IMR-90 (cell line): ENCODE data around the gene JPT1. TPM values are rescaled to one million over a fixed set of nuclear protein-coding genes. Genes with fewer than 3 reads are reported as not detected.

Source experiments
- ATAC-seq: fragments of 200-7000 bp; cut with Tn5 transposase; 2 replicates; pipeline ENCODE4 v1.9.1; 2020; ENCODE audit warnings: low read depth, mild to moderate bottlenecking, moderate library complexity
- Bru-seq: library from RNA; stranded (reverse); fragments of 400-500 nt; gene quantifications from one replicate; lab custom pipeline; 2021; lab: Mats Ljungman, UMichigan
- BruChase-seq, 2 experiments: library from RNA; stranded (reverse); fragments of 400-500 nt; gene quantifications; one replicate each; lab custom pipeline; 2021; lab: Mats Ljungman, UMichigan
- BruUV-seq: library from RNA; stranded (reverse); fragments of 400-500 nt; replicated peaks from 2 replicates; lab custom pipeline; 2021; lab: Mats Ljungman, UMichigan
- CTCF ChIA-PET: fragments of 300-600 bp; formaldehyde crosslinking; extraction: SDS; loops from one replicate; lab custom pipeline; 2021; ENCODE audit warnings: antibody characterized with exemption; lab: Yijun Ruan, JAX
- POLR2A ChIA-PET: fragments of 300-600 bp; sonication (Branson Sonifier 250); formaldehyde crosslinking; loops from one replicate; lab custom pipeline; 2022; ENCODE audit warnings: antibody characterized with exemption; ENCODE audit not compliant: unreplicated experiment; lab: Charles Lee
- DNase-seq: peaks from one replicate; pipeline ENCODE4 v3.0.0; 2013
- H2AFZ ChIP-seq: replicated peaks from 2 replicates; pipeline ENCODE3; 2013; ENCODE audit warnings: low read length, mild to moderate bottlenecking; ENCODE audit not compliant: poor library complexity
- H2AK5ac ChIP-seq: 2 replicates; pipeline ENCODE4 v1.6.1; 2013; ENCODE audit warnings: low read depth, low read length, inconsistent platforms
- H2AK9ac ChIP-seq: replicated peaks from 2 replicates; pipeline ENCODE3; 2013; ENCODE audit warnings: mild to moderate bottlenecking, low read depth, low read length, moderate library complexity; ENCODE audit not compliant: poor library complexity
- H2BK120ac ChIP-seq: 2 replicates; pipeline ENCODE4 v1.6.1; 2013; ENCODE audit warnings: low read depth, low read length, inconsistent platforms
- H2BK15ac ChIP-seq: 3 replicates; pipeline ENCODE4 v1.6.1; 2013; ENCODE audit warnings: low read depth, low read length, inconsistent platforms
- H2BK20ac ChIP-seq: 2 replicates; pipeline ENCODE4 v1.6.1; 2013; ENCODE audit warnings: low read depth, mild to moderate bottlenecking, inconsistent platforms, low read length, moderate library complexity
- H2BK5ac ChIP-seq: 2 replicates; pipeline ENCODE4 v1.6.1; 2013; ENCODE audit warnings: mild to moderate bottlenecking, low read depth, low read length, inconsistent platforms; ENCODE audit not compliant: poor library complexity, severe bottlenecking
- H3K14ac ChIP-seq: replicated peaks from 2 replicates; pipeline ENCODE4 v1.6.1; 2013; ENCODE audit warnings: low read depth, low read length, inconsistent platforms
- H3K18ac ChIP-seq: 2 replicates; pipeline ENCODE4 v1.6.1; 2013; ENCODE audit warnings: low read depth, low read length, control low read depth
- H3K23ac ChIP-seq: 2 replicates; pipeline ENCODE4 v1.6.1; 2013; ENCODE audit warnings: low read depth, low read length, inconsistent platforms
- H3K27ac ChIP-seq: 2 replicates; pipeline ENCODE4 v1.5.1; 2013; ENCODE audit warnings: mild to moderate bottlenecking, control low read depth, low read length; ENCODE audit not compliant: insufficient read depth
- H3K27me3 ChIP-seq: 2 replicates; pipeline ENCODE4 v1.6.1; 2013; ENCODE audit warnings: low read length; ENCODE audit not compliant: control insufficient read depth, insufficient read depth
- H3K36me3 ChIP-seq: 2 replicates; pipeline ENCODE4 v1.6.1; 2013; ENCODE audit warnings: low read length, mixed read lengths; ENCODE audit not compliant: control insufficient read depth, insufficient read depth
- H3K4ac ChIP-seq: 2 replicates; pipeline ENCODE4 v1.6.1; 2013; ENCODE audit warnings: low read depth, low read length, inconsistent platforms
- H3K4me1 ChIP-seq: 2 replicates; pipeline ENCODE4 v1.6.1; 2013; ENCODE audit warnings: low read length, mixed read lengths; ENCODE audit not compliant: control insufficient read depth, insufficient read depth
- H3K4me2 ChIP-seq: 2 replicates; pipeline ENCODE4 v1.6.1; 2013; ENCODE audit warnings: low read depth, mild to moderate bottlenecking, control low read depth, low read length, moderate library complexity
- H3K4me3 ChIP-seq: 2 replicates; pipeline ENCODE4 v1.5.1; 2013; ENCODE audit warnings: low read depth, mild to moderate bottlenecking, control low read depth, low read length, moderate library complexity; ENCODE audit not compliant: insufficient read depth
- H3K56ac ChIP-seq: 2 replicates; pipeline ENCODE4 v1.6.1; 2013; ENCODE audit warnings: low read length, inconsistent platforms; ENCODE audit not compliant: insufficient read depth; ENCODE audit errors: extremely low read depth
- H3K79me1 ChIP-seq, 2 experiments: 2 replicates each; pipeline ENCODE4 v1.6.1; 2013; ENCODE audit warnings: low read length in 2 of 2, inconsistent platforms in 1 of 2, low read depth in 1 of 2
- H3K9ac ChIP-seq: 2 replicates; pipeline ENCODE4 v1.6.1; 2013; ENCODE audit warnings: low read depth, low read length, control low read depth
- H3K9me1 ChIP-seq: 2 replicates; pipeline ENCODE4 v1.6.1; 2013; ENCODE audit warnings: low read length, inconsistent platforms; ENCODE audit not compliant: insufficient read depth
- H3K9me3 ChIP-seq: 2 replicates; pipeline ENCODE4 v1.6.1; 2013; ENCODE audit warnings: low read length; ENCODE audit not compliant: control insufficient read depth, insufficient read depth
- H4K20me1 ChIP-seq: 2 replicates; pipeline ENCODE4 v1.6.1; 2013; ENCODE audit warnings: low read length, inconsistent platforms; ENCODE audit not compliant: insufficient read depth
- H4K5ac ChIP-seq: 2 replicates; pipeline ENCODE4 v1.6.1; 2013; ENCODE audit warnings: mild to moderate bottlenecking, low read depth, low read length, control low read depth
- H4K8ac ChIP-seq, 2 experiments: 2 replicates each; pipeline ENCODE4 v1.6.1; 2013; ENCODE audit warnings: low read depth in 2 of 2, low read length in 2 of 2, control low read depth in 1 of 2, inconsistent platforms in 1 of 2
- H4K91ac ChIP-seq: 2 replicates; pipeline ENCODE4 v1.6.1; 2013; ENCODE audit warnings: low read depth, low read length, inconsistent platforms; ENCODE audit not compliant: insufficient read depth
- BHLHE40 ChIP-seq: fragments of 150-350 bp; IDR thresholded peaks from 2 replicates; pipeline ENCODE4 v1.6.1; 2016; ENCODE audit warnings: mild to moderate bottlenecking, low read depth, low read length
- CEBPB ChIP-seq: IDR thresholded peaks from 2 replicates; pipeline ENCODE4 v1.6.1; 2012; ENCODE audit warnings: low read depth, low read length, improper control_type of control experiment
- MAFK ChIP-seq: IDR thresholded peaks from 2 replicates; pipeline ENCODE4 v1.6.1; 2012; ENCODE audit warnings: low read depth, low read length, improper control_type of control experiment
- MAZ ChIP-seq: IDR thresholded peaks from 2 replicates; pipeline ENCODE4 v1.6.1; 2012; ENCODE audit warnings: low read depth, mild to moderate bottlenecking, low read length, improper control_type of control experiment, moderate library complexity, borderline replicate concordance
- MXI1 ChIP-seq: IDR thresholded peaks from 2 replicates; pipeline ENCODE4 v1.6.1; 2012; ENCODE audit warnings: low read depth, mild to moderate bottlenecking, low read length, moderate library complexity, borderline replicate concordance
- NFE2L2 ChIP-seq: fragments of 150-350 bp; IDR thresholded peaks from 2 replicates; pipeline ENCODE4 v1.6.1; 2016; ENCODE audit warnings: low read depth, mild to moderate bottlenecking, low read length
- POLR2A ChIP-seq: IDR thresholded peaks from 2 replicates; pipeline ENCODE4 v1.6.1; 2012; ENCODE audit warnings: mild to moderate bottlenecking, low read depth, low read length
- RAD21 ChIP-seq: IDR thresholded peaks from 2 replicates; pipeline ENCODE4 v1.6.1; 2012; ENCODE audit warnings: low read length, improper control_type of control experiment
- RCOR1 ChIP-seq: IDR thresholded peaks from 2 replicates; pipeline ENCODE4 v1.6.1; 2012; ENCODE audit warnings: mild to moderate bottlenecking, low read length, improper control_type of control experiment; ENCODE audit not compliant: insufficient replicate concordance
- RFX5 ChIP-seq: IDR thresholded peaks from 2 replicates; pipeline ENCODE4 v1.8.0; 2012; ENCODE audit warnings: low read depth, mild to moderate bottlenecking, low read length, moderate library complexity
- SMC3 ChIP-seq: fragments of 150-350 bp; IDR thresholded peaks from 2 replicates; pipeline ENCODE4 v1.6.1; 2016; ENCODE audit warnings: low read depth, mild to moderate bottlenecking, antibody characterized with exemption, low read length, moderate library complexity
- WGBS, 2 experiments: methylation state at CpG; one replicate each; pipeline versions ENCODE4 v1.1.5 to v1.1.7; 2013; ENCODE audit warnings: missing lambda C conversion rate in 2 of 2; ENCODE audit not compliant: insufficient read length in 1 of 2; ENCODE audit errors: extremely low coverage in 2 of 2; 5-methylcytosine and 5-hydroxymethylcytosine counted together
- dilution Hi-C: fragments of 300-500 bp; cut with HindIII; formaldehyde crosslinking; loops from one replicate; pipeline ENCODE4 v1.14.3; 2018; ENCODE audit warnings: low sequenced_read_pairs; ENCODE audit not compliant: unreplicated experiment
- in situ Hi-C: fragments of 300-500 bp; cut with MboI; formaldehyde crosslinking; loops from 3 replicates; pipeline ENCODE4 v1.14.3; 2019; ENCODE audit warnings: low sequenced_read_pairs, inconsistent platforms, mixed read lengths
- intact Hi-C: fragments of 100-400 bp; cut with micrococcal nuclease; formaldehyde crosslinking; loops from 2 replicates; pipeline ENCODE4 v1.10.0; 2022
- long read RNA-seq: library from polyadenylated mRNA; unstranded; transcript quantifications from one replicate; pipeline ENCODE4 v2.0.0, GENCODE V29; 2021; ENCODE audit not compliant: unreplicated experiment
- polyA plus RNA-seq, 3 experiments: library from polyadenylated mRNA; depleted of rRNA; stranded (reverse); fragments of >200 nt; gene quantifications; 2 replicates each; pipeline ENCODE4 v1.2.3, GENCODE V29; 2012; ENCODE audit warnings: low replicate concordance in 1 of 3
- total RNA-seq: library from RNA; depleted of rRNA; stranded (reverse); fragments of >200 nt; gene quantifications from 2 replicates; pipeline ENCODE4 v1.2.3, GENCODE V29; 2012; rRNA removed
- TF ChIP-seq, protein P1 (sequence below): fragments of 150-350 bp; IDR thresholded peaks from 2 replicates; pipeline ENCODE4 v1.6.1; 2017; ENCODE audit warnings: mild to moderate bottlenecking, antibody characterized with exemption, low read length, low read depth
- TF ChIP-seq, protein P2 (sequence below): conservative IDR thresholded peaks from 2 replicates; pipeline ENCODE4 v1.5.1; 2012; ENCODE audit warnings: mild to moderate bottlenecking, low read depth, low read length, improper control_type of control experiment

JPT1 gene
- 118 and 127 TPM in 2 replicates for total RNA-seq
- 236 and 272 TPM in 2 replicates for polyA plus RNA-seq (2012; rRNA removed)
- polyA plus RNA-seq (2012; cell fraction: cytosol; rRNA removed) = 333 and 450 TPM in 2 replicates
- polyA plus RNA-seq (2012; cell fraction: nucleus; rRNA removed; ENCODE audit: low replicate concordance) = 92.9 and 111 TPM in 2 replicates
- percentile 75 among the genes with signal in this experiment for Bru-seq, nascent RNA
- percentile 79 among the genes with signal in this experiment for BruChase-seq, experiment 1, labeled RNA remaining after a 6-hour chase
- percentile 66 among the genes with signal in this experiment for BruChase-seq, experiment 2, labeled RNA remaining after a 2-hour chase
- long read RNA-seq, partial matches to known transcripts = 0 of 44 reads
- long read RNA-seq, other reads (novel, unspliced or antisense) = 44 of 44 reads

DNA sequence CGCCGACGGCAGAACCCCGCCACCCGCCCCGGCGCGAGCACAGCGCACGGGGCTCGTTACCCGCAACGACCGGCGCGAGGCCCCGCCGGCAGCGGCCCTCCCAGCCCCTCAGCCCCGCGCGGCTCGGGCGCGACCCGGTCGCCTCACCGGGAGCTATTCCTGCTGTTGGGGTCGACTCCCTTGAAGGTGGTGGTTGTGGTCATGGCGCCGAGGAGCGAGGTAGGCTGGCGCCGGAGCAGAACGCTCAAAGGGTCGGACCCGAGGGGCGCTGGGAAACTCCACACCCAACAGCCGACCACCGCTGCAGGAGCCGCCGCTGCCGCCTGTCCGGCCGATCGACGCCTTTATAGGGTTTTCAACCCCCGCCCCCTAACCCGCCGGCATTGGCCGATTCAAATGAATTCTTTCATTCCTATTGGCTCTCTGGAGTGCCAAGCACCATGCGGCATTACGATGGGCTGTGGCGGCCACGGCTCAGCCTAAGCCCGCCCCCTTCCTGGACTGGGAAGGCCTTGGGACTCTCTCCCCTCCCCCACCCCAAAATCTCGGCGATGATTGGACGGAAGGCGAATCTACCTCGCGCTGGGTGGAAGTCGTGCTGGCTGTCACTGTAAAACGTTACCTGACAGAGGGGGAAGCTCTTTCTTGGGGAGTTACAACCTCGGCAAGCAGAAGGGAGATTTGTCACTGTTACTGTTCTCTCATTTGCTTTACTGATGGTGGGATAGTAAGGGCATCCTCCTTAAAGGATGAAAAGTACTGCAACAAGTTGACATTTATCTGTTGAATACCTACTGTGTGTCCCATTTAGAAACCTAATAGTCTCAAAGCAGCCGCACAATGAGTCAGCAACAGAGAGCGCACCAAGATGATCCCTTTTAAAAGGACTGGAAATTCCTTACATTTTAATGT lies at the start of gene JPT1:
JPT1 (minus strand) TSS at position 318 of the 912 bp plus-strand sequence; CDS start at position 203, 115 bp downstream.
- H2AK5ac ChIP-seq = peak within 1 kb of the TSS; percentile 88
- BruUV-seq = no TSS peak
- WGBS, 2 experiments = 0% methylated on average over 10 of the region's 67 CpGs; no CpG with 5 or more reads in 1 of the 2 experiments
- peak within 1 kb of the TSS; percentile 75 for H3K4me3 ChIP-seq
- intact Hi-C loops (no loop called here), dilution Hi-C loops (no loop called here), in situ Hi-C loops (no loop called here)
- peak within 1 kb of the TSS; percentile 17; the same call in 1 of the 3 replicates for H2BK15ac ChIP-seq
- DNase-seq (peak; percentile 99), ATAC-seq (peak; percentile 98)
- H3K23ac ChIP-seq = peak within 1 kb of the TSS; percentile 94
- H2BK120ac ChIP-seq = peak within 1 kb of the TSS; percentile 17; the same call in 1 of the 2 replicates
- H4K5ac ChIP-seq = peak within 1 kb of the TSS; percentile 27; the same call in 1 of the 2 replicates
- H3K14ac ChIP-seq = peak within 1 kb of the TSS; percentile 85
- H3K9me1 ChIP-seq = peaks cover 9% of the 10 kb centered on the region; the same call in 1 of the 2 replicates
- H4K91ac ChIP-seq = peak within 1 kb of the TSS; percentile 88; the same call in 1 of the 2 replicates
- peak within 1 kb of the TSS; percentile 99 for H2AK9ac ChIP-seq
- H4K8ac ChIP-seq = peak within 1 kb of the TSS; percentile 13 to 92; a peak in 3 of 4 replicates
- H2BK20ac ChIP-seq = peak within 1 kb of the TSS; percentile 14; the same call in 1 of the 2 replicates
- no peak within 1 kb of the TSS for H3K18ac ChIP-seq
- peak within 1 kb of the TSS; percentile 81 for H2BK5ac ChIP-seq
- ChIA-PET POLR2A (no interaction called here), CTCF (no interaction called here)
- peaks cover 2% of the 10 kb centered on the region for H3K4me1 ChIP-seq
- no peaks in the 10 kb centered on the region for H3K9me3 ChIP-seq
- peaks cover 17% of the 10 kb centered on the region for H4K20me1 ChIP-seq
- H3K27me3 ChIP-seq = no peaks in the 10 kb centered on the region
- H3K4ac ChIP-seq = peak within 1 kb of the TSS; percentile 90
- peak within 1 kb of the TSS; percentile 91 for H2AFZ ChIP-seq
- peak within 1 kb of the TSS; percentile 74 for H3K27ac ChIP-seq
- H3K9ac ChIP-seq = peak within 1 kb of the TSS; percentile 74
- H3K36me3 ChIP-seq = no peaks in the 10 kb centered on the region
- H3K56ac ChIP-seq = peak within 1 kb of the TSS; percentile 32
- peak within 1 kb of the TSS; percentile 96 for H3K4me2 ChIP-seq
- H3K79me1 ChIP-seq = peaks cover 3 to 38% of the 10 kb centered on the region in 2 experiments; a peak in 3 of 4 replicates
- TF ChIP-seq, protein P1, sequence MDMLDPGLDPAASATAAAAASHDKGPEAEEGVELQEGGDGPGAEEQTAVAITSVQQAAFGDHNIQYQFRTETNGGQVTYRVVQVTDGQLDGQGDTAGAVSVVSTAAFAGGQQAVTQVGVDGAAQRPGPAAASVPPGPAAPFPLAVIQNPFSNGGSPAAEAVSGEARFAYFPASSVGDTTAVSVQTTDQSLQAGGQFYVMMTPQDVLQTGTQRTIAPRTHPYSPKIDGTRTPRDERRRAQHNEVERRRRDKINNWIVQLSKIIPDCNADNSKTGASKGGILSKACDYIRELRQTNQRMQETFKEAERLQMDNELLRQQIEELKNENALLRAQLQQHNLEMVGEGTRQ = no peak
- TF ChIP-seq RAD21 (no peak), SMC3 (no peak), MAZ (no peak), POLR2A (peak; percentile 100), BHLHE40 (no peak), NFE2L2 (no peak), MAFK (no peak), RCOR1 (no peak), MXI1 (peak; percentile 8; the same call in 1 of the 2 replicates), RFX5 (no peak), CEBPB (no peak)
- TF ChIP-seq, protein P2, sequence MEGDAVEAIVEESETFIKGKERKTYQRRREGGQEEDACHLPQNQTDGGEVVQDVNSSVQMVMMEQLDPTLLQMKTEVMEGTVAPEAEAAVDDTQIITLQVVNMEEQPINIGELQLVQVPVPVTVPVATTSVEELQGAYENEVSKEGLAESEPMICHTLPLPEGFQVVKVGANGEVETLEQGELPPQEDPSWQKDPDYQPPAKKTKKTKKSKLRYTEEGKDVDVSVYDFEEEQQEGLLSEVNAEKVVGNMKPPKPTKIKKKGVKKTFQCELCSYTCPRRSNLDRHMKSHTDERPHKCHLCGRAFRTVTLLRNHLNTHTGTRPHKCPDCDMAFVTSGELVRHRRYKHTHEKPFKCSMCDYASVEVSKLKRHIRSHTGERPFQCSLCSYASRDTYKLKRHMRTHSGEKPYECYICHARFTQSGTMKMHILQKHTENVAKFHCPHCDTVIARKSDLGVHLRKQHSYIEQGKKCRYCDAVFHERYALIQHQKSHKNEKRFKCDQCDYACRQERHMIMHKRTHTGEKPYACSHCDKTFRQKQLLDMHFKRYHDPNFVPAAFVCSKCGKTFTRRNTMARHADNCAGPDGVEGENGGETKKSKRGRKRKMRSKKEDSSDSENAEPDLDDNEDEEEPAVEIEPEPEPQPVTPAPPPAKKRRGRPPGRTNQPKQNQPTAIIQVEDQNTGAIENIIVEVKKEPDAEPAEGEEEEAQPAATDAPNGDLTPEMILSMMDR = no peak
